Vagina (tissue), 2 donors: ENCODE results near the gene NCF4. TPM values are rescaled to one million over a fixed set of nuclear protein-coding genes. Genes with fewer than 3 reads are reported as not detected.
A peak's percentile ranks its signal among the peaks of the same experiment; 100 is the strongest.

Experiments
- DNase-seq, 2 donors: peaks; one replicate each; pipeline ENCODE4 v3.0.0-alpha.2; 2017; ENCODE audit errors: extremely low spot score in 2 of 2
- H3K27ac ChIP-seq: fragments of 200-600 bp; sonication (generic); one replicate; pipeline ENCODE4 v1.5.1; 2019
- H3K27me3 ChIP-seq: fragments of 200-600 bp; sonication (generic); one replicate; pipeline ENCODE4 v1.5.1; 2019
- H3K36me3 ChIP-seq, 2 donors: fragments of 200-600 bp; sonication (generic); one replicate each; pipeline ENCODE4 v1.5.1; 2017 to 2019
- H3K4me1 ChIP-seq: fragments of 200-600 bp; sonication (generic); one replicate; pipeline ENCODE4 v1.5.1; 2019
- H3K4me3 ChIP-seq, 2 donors: fragments of 200-600 bp; sonication (generic); 1 replicate in 1 of 2; 2 replicates in 1 of 2; pipeline ENCODE4 v1.5.1; 2016 to 2019
- H3K9me3 ChIP-seq: fragments of 200-600 bp; sonication (generic); one replicate; pipeline ENCODE4 v1.5.1; 2019
- CTCF ChIP-seq, 3 experiments: fragments of 450-650 bp in 2 of 3; fragments of 200-600 bp in 1 of 3; sonication (generic) in 1 of 3; IDR thresholded peaks; one replicate each; pipeline ENCODE4 v1.5.1; 2017 to 2019; ENCODE audit warnings: antibody characterized with exemption in 3 of 3, mild to moderate bottlenecking in 2 of 3, moderate library complexity in 2 of 3
- POLR2A ChIP-seq, 2 donors: fragments of 450-650 bp; IDR thresholded peaks; one replicate each; pipeline ENCODE4 v1.6.1; 2017; ENCODE audit warnings: antibody characterized with exemption in 2 of 2, mild to moderate bottlenecking in 2 of 2, moderate library complexity in 2 of 2
- POLR2AphosphoS5 ChIP-seq, 2 donors: sonication (generic); formaldehyde crosslinking; IDR thresholded peaks; one replicate each; pipeline ENCODE4 v1.9.0; 2017; ENCODE audit warnings: antibody characterized with exemption in 2 of 2, mild to moderate bottlenecking in 2 of 2, low read depth in 1 of 2; ENCODE audit not compliant: insufficient read depth in 1 of 2
- intact Hi-C: fragments of 100-400 bp; cut with DNase I; formaldehyde crosslinking; loops from one replicate; pipeline ENCODE4 v1.15.1; 2023
- total RNA-seq: library from RNA; depleted of rRNA; stranded (reverse); fragments of >200 nt; gene quantifications from one replicate; pipeline ENCODE4 v1.2.3, GENCODE V29; 2016

NCF4 gene
- 37.6 TPM for total RNA-seq

DNA sequence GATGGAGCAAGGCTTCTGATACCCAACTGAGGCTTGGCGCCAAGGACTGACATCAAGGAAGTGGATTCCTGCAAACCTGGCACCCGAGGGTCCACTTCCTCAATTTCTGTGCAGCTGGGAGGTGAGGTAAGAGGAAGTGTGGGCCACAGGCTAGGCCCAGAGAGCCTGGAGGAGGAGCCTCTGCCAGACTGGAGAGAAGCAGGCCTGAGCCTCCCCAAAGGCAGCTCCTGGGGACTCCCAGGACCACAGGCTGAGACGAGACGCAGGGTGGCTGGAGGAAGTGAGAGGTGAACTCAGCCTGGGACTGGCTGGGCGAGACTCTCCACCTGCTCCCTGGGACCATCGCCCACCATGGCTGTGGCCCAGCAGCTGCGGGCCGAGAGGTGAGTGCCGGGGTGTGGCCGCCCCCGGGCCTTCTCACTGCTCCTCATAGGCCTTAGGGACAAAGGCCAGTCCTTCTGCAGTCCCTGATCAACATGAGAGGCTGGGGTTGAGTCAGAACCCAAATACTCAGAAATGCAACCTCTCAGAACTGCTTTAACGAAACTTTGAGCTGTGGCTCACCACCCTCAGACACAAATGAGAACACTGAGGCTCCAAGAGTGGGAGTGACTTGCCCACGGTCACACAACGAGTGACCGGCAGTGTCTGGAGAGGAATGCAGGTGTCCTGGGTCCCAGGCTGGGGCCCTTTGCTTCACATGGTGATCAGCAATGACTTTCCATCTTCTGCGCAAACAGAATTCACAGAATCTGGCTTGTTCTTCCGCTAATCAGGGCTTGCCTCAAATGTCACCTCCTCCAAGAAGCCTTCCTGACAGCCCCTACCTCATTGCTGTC is at the start of gene NCF4:
Gene NCF4, plus strand, starts transcription at position 186 of the 839 bp plus-strand sequence. Its CDS starts 166 bp downstream, at position 352.
- peak within 1 kb of the TSS; percentile 48 for H3K27ac ChIP-seq
- TF ChIP-seq CTCF (IDR thresholded peaks at IDR 0.05) = no peak
- peak in 1 of 2 donors; percentile 43 for TF ChIP-seq POLR2AphosphoS5 (IDR thresholded peaks at IDR 0.05; ENCODE audit: insufficient read depth in 1 of 2, low read depth in 1 of 2)
- H3K4me3 ChIP-seq = peak within 1 kb of the TSS in 1 of 2 donors; percentile 4
- H3K36me3 ChIP-seq = no peaks in the 10 kb centered on the region
- no peak for DNase-seq
- H3K27me3 ChIP-seq = no peaks in the 10 kb centered on the region
- H3K4me1 ChIP-seq = peaks cover 23% of the 10 kb centered on the region
- no peaks in the 10 kb centered on the region for H3K9me3 ChIP-seq
- intact Hi-C loops = no loop called here

DNA sequence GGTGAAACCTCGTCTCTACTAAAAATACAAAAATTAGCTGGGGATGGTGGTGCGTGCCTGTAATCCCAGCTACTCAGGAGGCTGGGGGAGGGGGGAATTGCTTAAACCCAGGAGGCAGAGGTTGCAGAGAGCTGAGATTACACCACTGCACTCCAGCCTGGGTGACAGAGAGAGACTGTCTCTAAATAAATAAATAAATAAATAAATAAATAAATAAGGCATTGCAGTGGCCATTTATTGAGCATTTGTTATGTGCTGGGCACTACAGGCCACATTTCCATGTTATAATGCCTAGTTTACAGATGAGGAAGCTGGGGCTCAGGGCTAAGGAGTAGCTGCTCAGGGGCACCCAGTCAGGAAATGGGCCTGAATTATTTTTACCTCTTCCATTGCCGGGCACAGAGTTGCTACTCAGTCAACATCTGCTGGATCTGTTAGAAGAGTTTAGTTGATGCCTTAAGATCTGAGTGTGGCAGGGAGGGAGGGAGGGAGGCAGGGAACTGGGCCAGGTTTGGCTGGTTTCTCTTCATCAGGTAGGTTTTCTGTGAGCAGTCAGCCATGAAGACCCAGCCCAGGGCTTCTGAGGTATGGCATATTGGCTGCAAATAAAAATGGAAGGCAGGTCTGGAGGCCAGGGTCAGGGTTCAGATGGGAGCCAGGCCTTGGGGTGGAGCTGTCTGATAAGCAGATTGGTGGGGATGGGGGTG is 49.6 kb upstream of the NCF4 start:
- intact Hi-C loops = no loop called here
- no peak overlapping the region for H3K4me3 ChIP-seq
- H3K27me3 ChIP-seq = no peaks in the 10 kb centered on the region
- H3K27ac ChIP-seq = no peak overlapping the region
- TF ChIP-seq POLR2AphosphoS5 (IDR thresholded peaks at IDR 0.05; ENCODE audit: insufficient read depth in 1 of 2, low read depth in 1 of 2) = no peak
- TF ChIP-seq CTCF (IDR thresholded peaks at IDR 0.05) = no peak
- no peak for TF ChIP-seq POLR2A (IDR thresholded peaks at IDR 0.05)
- no peaks in the 10 kb centered on the region for H3K9me3 ChIP-seq
- no peaks in the 10 kb centered on the region for H3K36me3 ChIP-seq
- DNase-seq = no peak
- peaks cover 1% of the 10 kb centered on the region for H3K4me1 ChIP-seq

- H3K36me3 ChIP-seq = no peaks in the 10 kb centered on the region
- no peak overlapping the region for H3K4me3 ChIP-seq
- no peak for DNase-seq
- peaks cover 13% of the 10 kb centered on the region for H3K4me1 ChIP-seq
- H3K27me3 ChIP-seq = peaks cover 5% of the 10 kb centered on the region
- no peak overlapping the region for H3K27ac ChIP-seq
- no peaks in the 10 kb centered on the region for H3K9me3 ChIP-seq
- TF ChIP-seq POLR2A (IDR thresholded peaks at IDR 0.05) (no peak), CTCF (IDR thresholded peaks at IDR 0.05) (no peak), POLR2AphosphoS5 (IDR thresholded peaks at IDR 0.05; ENCODE audit: insufficient read depth in 1 of 2, low read depth in 1 of 2) (no peak)
- intact Hi-C loops = no loop called here
Observed at GRCh38 chr22:36814801-36815200, 46.0 kb upstream of the NCF4 start.

- DNase-seq = no peak
- H3K4me3 ChIP-seq = no peak overlapping the region
- H3K36me3 ChIP-seq = no peaks in the 10 kb centered on the region
- H3K4me1 ChIP-seq = peaks cover 13% of the 10 kb centered on the region
- no peak overlapping the region for H3K27ac ChIP-seq
- H3K27me3 ChIP-seq = peaks cover 5% of the 10 kb centered on the region
- no peaks in the 10 kb centered on the region for H3K9me3 ChIP-seq
- TF ChIP-seq POLR2A (IDR thresholded peaks at IDR 0.05) = no peak
- TF ChIP-seq CTCF (IDR thresholded peaks at IDR 0.05) = no peak
- intact Hi-C loops = no loop called here
Observed at GRCh38 chr22:36815558-36816338, 45.1 kb upstream of the NCF4 start.
